Brain microvascular endothelial cell (primary cell): Measurements from ENCODE around the gene GLRX5.

ENCODE experiments used
- DNase-seq: peaks from one replicate; pipeline ENCODE4 v3.0.0-alpha.2; 2020
- H3K27ac ChIP-seq: fragments of 250-450 bp; sonication (Bioruptor Pico); 2 replicates; pipeline ENCODE4 v1.5.1; 2020; ENCODE audit warnings: mild to moderate bottlenecking, moderate library complexity
- H3K27me3 ChIP-seq: fragments of 250-450 bp; sonication (Bioruptor Pico); replicated peaks from 2 replicates; pipeline ENCODE4 v1.5.1; 2020; ENCODE audit warnings: mild to moderate bottlenecking
- H3K36me3 ChIP-seq: fragments of 250-450 bp; sonication (Bioruptor Pico); replicated peaks from 2 replicates; pipeline ENCODE4 v1.5.1; 2020; ENCODE audit warnings: mild to moderate bottlenecking
- H3K4me3 ChIP-seq: 2 replicates; pipeline ENCODE4 v1.5.1; 2011; ENCODE audit warnings: low read depth, mild to moderate bottlenecking, control low read depth, low read length, moderate library complexity
- in situ Hi-C: cut with HindIII; loops from 2 replicates; pipeline ENCODE4 v1.10.0; 2017; ENCODE audit warnings: low sequenced_read_pairs, low pct_ligation_motif_present
- TF ChIP-seq, protein P1 (sequence below): IDR thresholded peaks from 2 replicates; pipeline ENCODE4 v1.5.1; 2011; ENCODE audit warnings: low read depth, mild to moderate bottlenecking, moderate library complexity, low read length, control low read depth, inconsistent platforms; ENCODE audit errors: missing control alignments

The GLRX5 gene

DNA sequence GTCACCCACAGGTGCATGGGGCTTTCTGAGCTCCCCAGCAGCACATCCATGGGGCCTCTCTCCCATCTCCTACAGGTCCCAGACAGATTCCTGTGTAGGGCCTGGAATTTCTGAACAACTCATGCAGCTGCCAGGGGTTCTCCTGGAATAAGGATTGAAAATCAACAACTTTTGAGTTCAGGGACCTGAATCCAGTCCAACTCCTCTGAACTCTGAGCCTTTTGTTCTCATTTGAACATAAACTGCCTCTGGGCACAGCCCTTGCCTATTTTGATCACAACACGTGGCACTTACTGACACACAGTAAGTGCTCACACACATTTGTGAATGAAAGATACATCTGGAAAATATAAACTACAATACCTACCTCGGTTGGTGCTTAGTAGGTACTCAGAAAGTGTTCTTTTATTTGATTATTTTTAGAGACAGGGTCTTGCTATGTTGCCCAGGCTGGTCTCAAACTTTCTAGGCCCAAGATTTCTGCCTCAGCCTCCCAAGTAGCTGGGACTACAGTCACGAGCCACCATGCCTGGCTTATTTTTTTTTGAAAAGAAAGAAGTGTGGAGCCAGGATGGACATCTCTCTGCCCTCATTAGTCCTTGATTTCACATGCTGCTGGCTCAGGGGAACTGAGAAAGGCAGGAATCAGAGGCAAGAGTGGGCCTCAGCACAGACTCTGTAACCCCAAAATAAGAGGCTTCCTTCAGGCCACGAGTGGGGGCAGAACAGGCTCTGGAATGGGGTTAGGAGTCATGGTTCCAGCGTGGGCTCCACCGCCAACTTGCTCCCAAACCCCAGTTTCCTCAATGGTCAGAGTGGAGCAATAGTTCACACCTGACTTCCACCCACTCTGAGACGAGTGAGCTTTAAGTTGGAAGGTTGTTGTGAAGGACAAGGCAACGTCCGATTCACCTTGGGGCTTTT lies 45.4 kb upstream of the GLRX5 start:
- no peaks in the 10 kb centered on the region for H3K36me3 ChIP-seq
- no peak overlapping the region for H3K27ac ChIP-seq
- in situ Hi-C loops = no loop called here
- no peak overlapping the region for H3K4me3 ChIP-seq
- DNase-seq = no peak
- no peaks in the 10 kb centered on the region for H3K27me3 ChIP-seq
- TF ChIP-seq, protein P1, sequence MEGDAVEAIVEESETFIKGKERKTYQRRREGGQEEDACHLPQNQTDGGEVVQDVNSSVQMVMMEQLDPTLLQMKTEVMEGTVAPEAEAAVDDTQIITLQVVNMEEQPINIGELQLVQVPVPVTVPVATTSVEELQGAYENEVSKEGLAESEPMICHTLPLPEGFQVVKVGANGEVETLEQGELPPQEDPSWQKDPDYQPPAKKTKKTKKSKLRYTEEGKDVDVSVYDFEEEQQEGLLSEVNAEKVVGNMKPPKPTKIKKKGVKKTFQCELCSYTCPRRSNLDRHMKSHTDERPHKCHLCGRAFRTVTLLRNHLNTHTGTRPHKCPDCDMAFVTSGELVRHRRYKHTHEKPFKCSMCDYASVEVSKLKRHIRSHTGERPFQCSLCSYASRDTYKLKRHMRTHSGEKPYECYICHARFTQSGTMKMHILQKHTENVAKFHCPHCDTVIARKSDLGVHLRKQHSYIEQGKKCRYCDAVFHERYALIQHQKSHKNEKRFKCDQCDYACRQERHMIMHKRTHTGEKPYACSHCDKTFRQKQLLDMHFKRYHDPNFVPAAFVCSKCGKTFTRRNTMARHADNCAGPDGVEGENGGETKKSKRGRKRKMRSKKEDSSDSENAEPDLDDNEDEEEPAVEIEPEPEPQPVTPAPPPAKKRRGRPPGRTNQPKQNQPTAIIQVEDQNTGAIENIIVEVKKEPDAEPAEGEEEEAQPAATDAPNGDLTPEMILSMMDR = no peak

DNA sequence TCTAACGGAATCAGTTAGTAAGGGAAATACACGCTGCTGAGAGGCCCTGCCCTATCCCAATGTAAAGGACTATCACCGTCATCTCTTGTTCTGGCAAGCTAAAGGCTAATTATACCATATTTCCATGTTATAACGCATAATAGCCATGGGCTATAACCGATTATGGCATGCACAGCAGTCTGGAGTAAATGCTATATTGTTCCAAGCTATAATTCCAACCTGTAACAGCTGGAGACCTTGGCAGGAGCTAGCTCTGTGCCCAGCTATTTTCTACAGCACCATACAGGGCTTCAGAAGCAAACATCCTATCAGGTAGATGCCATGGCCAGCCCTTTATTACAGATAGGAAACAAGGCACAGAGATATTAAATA lies 44.7 kb upstream of the GLRX5 start:
- no peaks in the 10 kb centered on the region for H3K27me3 ChIP-seq
- no peaks in the 10 kb centered on the region for H3K36me3 ChIP-seq
- TF ChIP-seq, protein P1 = no peak
- no peak for DNase-seq
- in situ Hi-C loops = no loop called here
- no peak overlapping the region for H3K4me3 ChIP-seq
- H3K27ac ChIP-seq = no peak overlapping the region

DNA sequence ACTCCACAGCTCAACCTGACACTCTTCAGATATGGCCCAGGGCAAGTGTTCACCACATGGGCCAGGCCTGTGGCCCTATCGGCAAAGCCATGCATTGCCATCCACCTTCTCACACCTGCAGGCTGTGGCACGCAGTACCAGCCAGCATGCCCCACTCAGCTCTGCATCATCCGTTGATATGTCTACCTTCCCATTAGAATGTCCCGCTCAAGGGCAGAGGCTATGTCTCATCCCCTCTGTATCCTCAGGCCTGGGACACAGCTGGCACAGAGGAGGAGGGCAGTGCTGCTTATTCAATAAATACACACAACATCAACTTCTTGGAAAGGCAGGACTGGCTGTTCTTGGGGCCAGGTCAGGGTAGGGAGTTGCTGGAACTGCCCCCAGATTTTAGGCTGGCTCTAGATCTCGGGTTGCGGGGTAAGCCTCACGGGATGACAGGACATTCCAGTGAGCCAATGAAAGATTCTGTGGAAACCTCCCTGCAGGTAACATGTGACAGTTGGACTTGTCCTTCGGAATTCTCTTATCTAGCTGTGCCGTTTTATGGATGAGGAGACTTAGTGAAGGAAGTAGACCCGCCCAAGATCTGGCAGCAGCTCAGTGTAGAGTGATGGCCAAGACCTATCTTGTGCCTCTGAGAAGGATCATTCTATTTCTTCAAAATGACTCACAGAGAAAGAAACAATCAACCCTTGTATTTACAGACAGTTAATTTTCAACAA lies 44.0 kb upstream of the GLRX5 start:
- no peak overlapping the region for H3K27ac ChIP-seq
- H3K4me3 ChIP-seq = no peak overlapping the region
- in situ Hi-C loops = no loop called here
- no peak for DNase-seq
- H3K27me3 ChIP-seq = no peaks in the 10 kb centered on the region
- TF ChIP-seq, protein P1 = no peak
- no peaks in the 10 kb centered on the region for H3K36me3 ChIP-seq

DNA sequence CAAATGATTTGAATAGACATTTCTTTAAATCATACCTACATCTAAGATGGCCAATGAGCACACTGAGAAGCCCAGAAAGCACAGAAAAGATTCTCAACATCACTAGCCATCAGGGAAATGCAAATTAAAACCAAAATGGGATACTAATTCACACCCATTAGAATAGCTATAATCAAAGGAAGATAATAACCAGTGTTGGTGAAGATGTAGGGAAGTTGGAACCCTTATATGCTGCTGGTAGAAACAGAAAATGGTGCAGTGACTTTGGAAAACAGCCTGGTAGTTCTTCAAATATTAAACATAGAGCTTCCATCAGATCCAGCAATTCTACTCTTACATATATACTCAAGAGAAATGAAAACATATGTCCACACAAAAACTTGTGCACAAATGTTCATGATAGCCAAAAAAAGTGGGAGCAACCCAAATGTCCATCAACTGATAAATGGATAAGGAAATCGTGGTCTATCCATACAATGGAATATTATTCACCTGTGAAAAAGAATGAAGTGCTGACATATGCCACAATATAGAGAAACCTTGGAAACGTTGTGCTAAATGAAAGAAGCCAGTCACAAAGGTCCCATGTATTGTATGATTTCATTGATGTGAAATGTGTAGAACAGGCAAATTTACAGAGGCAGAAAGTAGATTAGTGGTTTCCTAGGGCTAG lies 42.8 kb upstream of the GLRX5 start:
- Histone ChIP-seq H3K27me3 (no peaks in the 10 kb centered on the region), H3K27ac (no peak overlapping the region), H3K4me3 (no peak overlapping the region), H3K36me3 (no peaks in the 10 kb centered on the region)
- no peak for DNase-seq
- in situ Hi-C loops = no loop called here
- TF ChIP-seq, protein P1 = no peak

DNA sequence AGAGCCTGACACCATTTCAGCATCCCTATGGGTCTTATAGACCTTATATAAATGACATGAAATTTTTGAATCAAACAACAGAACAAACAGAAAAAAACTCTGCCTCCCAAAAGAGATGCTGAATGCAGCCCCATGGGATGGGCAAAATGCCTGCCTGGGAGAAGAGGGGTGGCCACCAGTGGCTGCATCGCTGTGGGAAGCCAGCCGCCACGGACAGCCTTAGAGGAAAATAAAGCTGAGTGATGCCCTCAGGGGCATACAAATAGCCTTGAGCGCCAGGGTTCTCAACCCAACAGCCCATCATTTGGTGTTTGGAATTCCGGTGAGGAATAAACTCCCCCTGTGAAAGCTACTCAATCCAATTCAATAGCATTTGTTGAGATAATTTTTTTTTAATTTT lies 41.3 kb upstream of the GLRX5 start:
- Histone ChIP-seq H3K27me3 (no peaks in the 10 kb centered on the region), H3K27ac (no peak overlapping the region), H3K36me3 (no peaks in the 10 kb centered on the region), H3K4me3 (no peak overlapping the region)
- DNase-seq = no peak
- in situ Hi-C loops = no loop called here
- TF ChIP-seq, protein P1 = no peak
